OCI-LY3 (cell line): ENCODE data around the gene NLK.

Experiments used
- H2AFZ ChIP-seq: fragments of 200-600, 300-600 bp; shearing (Covaris generic); 2 replicates; pipeline ENCODE4 v1.6.0; 2014; ENCODE audit warnings: antibody characterized with exemption, low read depth, low read length
- H3K27ac ChIP-seq: fragments of 200-600, 300-600 bp; sonication (generic); 2 replicates; pipeline ENCODE4 v1.5.1; 2014; ENCODE audit warnings: mild to moderate bottlenecking, low read length, moderate library complexity, mixed read lengths
- H3K27me3 ChIP-seq: fragments of 200-600, 300-600 bp; sonication (generic); 2 replicates; pipeline ENCODE4 v1.6.1; 2014; ENCODE audit warnings: low read depth, low read length, mixed read lengths
- H3K36me3 ChIP-seq: fragments of 200-600, 300-600 bp; sonication (generic); replicated peaks from 2 replicates; pipeline ENCODE3; 2014; ENCODE audit warnings: low read depth, low read length, mixed read lengths
- H3K4me1 ChIP-seq: fragments of 300-600, 200-600 bp; sonication (generic); 2 replicates; pipeline ENCODE4 v1.6.1; 2014; ENCODE audit warnings: low read length, mixed read lengths
- H3K4me2 ChIP-seq: fragments of 200-600, 300-600 bp; sonication (generic); 2 replicates; pipeline ENCODE4 v1.6.1; 2014; ENCODE audit warnings: low read length, mixed read lengths
- H3K4me3 ChIP-seq: fragments of 300-600, 200-600 bp; sonication (generic); 2 replicates; pipeline ENCODE4 v1.5.1; 2014; ENCODE audit warnings: antibody characterized with exemption, mild to moderate bottlenecking, low read length, moderate library complexity
- H3K79me2 ChIP-seq: fragments of 300-600, 200-600 bp; shearing (Covaris generic); 2 replicates; pipeline ENCODE4 v1.6.1; 2014; ENCODE audit warnings: mild to moderate bottlenecking, low read length, mixed read lengths
- H3K9ac ChIP-seq: fragments of 300-600, 200-600 bp; shearing (Covaris generic); 2 replicates; pipeline ENCODE4 v1.6.0; 2014; ENCODE audit warnings: mild to moderate bottlenecking, low read length, moderate library complexity
- H3K9me3 ChIP-seq: fragments of 200-600, 300-600 bp; shearing (Covaris generic); 2 replicates; pipeline ENCODE4 v1.6.1; 2014; ENCODE audit warnings: low read length, mixed read lengths; ENCODE audit not compliant: insufficient read depth
- H4K20me1 ChIP-seq: fragments of 200-600, 300-600 bp; sonication (generic); 2 replicates; pipeline ENCODE4 v1.6.1; 2016; ENCODE audit warnings: low read length, mixed read lengths; ENCODE audit not compliant: insufficient read depth
- EZH2phosphoT487 ChIP-seq: fragments of 200-600 bp; shearing (Covaris generic); IDR thresholded peaks from 2 replicates; pipeline ENCODE4 v1.6.1; 2018; ENCODE audit warnings: antibody characterized with exemption, mixed run types, low read depth
- TF ChIP-seq, protein P1 (sequence below): fragments of 200-600, 300-600 bp; sonication (generic); IDR thresholded peaks from 2 replicates; pipeline ENCODE4 v1.5.1; 2014; ENCODE audit warnings: antibody characterized with exemption, low read length, low read depth

The NLK gene

DNA sequence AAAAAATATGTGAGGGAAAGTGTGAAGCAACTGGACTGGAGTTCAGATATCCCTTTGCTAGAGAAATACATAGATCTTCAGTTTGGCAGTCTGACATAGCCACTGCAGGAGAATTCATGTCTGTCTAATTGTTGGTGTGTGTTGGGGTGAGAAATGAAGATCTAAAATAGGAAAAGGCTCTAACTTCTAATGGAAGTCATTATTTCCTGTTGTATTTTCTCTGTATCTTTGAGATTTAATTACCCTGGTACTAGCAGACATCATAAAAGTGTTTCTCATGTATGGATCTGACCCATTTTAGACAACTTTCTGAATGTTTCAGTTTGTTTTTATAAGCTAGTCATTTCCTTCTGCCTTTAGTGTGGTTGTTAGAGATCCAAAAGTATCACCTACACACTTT lies 128.3 kb downstream of the NLK start:
- TF ChIP-seq, protein P1, sequence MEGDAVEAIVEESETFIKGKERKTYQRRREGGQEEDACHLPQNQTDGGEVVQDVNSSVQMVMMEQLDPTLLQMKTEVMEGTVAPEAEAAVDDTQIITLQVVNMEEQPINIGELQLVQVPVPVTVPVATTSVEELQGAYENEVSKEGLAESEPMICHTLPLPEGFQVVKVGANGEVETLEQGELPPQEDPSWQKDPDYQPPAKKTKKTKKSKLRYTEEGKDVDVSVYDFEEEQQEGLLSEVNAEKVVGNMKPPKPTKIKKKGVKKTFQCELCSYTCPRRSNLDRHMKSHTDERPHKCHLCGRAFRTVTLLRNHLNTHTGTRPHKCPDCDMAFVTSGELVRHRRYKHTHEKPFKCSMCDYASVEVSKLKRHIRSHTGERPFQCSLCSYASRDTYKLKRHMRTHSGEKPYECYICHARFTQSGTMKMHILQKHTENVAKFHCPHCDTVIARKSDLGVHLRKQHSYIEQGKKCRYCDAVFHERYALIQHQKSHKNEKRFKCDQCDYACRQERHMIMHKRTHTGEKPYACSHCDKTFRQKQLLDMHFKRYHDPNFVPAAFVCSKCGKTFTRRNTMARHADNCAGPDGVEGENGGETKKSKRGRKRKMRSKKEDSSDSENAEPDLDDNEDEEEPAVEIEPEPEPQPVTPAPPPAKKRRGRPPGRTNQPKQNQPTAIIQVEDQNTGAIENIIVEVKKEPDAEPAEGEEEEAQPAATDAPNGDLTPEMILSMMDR = no peak
- no peak for TF ChIP-seq EZH2phosphoT487
- Histone ChIP-seq H3K4me1 (no peaks in the 10 kb centered on the region), H3K9me3 (no peaks in the 10 kb centered on the region), H3K4me3 (no peak overlapping the region), H3K4me2 (no peak overlapping the region), H3K27me3 (no peaks in the 10 kb centered on the region), H3K9ac (no peak overlapping the region), H2AFZ (no peak overlapping the region), H4K20me1 (no peaks in the 10 kb centered on the region; the same call in 1 of the 2 replicates), H3K36me3 (peaks cover 6% of the 10 kb centered on the region), H3K27ac (no peak overlapping the region), H3K79me2 (no peaks in the 10 kb centered on the region)

DNA sequence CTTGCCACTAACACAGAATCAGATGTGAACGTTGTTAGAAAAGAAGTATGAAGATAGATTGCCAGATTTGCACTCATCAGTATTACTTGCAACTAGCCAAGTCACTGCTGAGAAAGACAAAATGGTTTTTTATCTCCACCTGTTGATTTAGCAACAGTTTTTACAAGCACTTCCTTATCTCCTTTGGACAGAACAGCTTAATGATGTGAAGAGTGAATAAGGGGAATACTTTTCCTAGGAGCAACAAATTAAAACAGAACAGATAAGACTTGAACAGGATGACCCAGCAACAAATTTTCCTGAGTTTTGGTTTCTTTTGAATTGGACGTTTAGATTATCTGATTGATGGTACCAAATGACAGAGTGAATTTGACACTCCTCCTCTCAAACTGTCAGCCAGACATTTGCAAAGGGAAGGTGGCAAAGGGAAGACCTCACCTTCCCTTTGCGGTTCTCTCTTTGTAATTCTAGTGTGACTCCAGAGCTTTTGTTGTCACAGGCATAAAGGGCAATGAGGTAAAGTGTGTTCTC lies 130.6 kb downstream of the NLK start:
- H3K4me2 ChIP-seq = no peak overlapping the region
- no peaks in the 10 kb centered on the region for H3K27me3 ChIP-seq
- H3K9ac ChIP-seq = no peak overlapping the region
- H3K4me3 ChIP-seq = no peak overlapping the region
- no peak overlapping the region for H2AFZ ChIP-seq
- TF ChIP-seq, protein P1 = no peak
- no peak for TF ChIP-seq EZH2phosphoT487
- H3K36me3 ChIP-seq = peaks cover 6% of the 10 kb centered on the region
- no peaks in the 10 kb centered on the region; the same call in 1 of the 2 replicates for H4K20me1 ChIP-seq
- H3K79me2 ChIP-seq = no peaks in the 10 kb centered on the region
- no peaks in the 10 kb centered on the region for H3K4me1 ChIP-seq
- H3K9me3 ChIP-seq = no peaks in the 10 kb centered on the region
- no peak overlapping the region for H3K27ac ChIP-seq

DNA sequence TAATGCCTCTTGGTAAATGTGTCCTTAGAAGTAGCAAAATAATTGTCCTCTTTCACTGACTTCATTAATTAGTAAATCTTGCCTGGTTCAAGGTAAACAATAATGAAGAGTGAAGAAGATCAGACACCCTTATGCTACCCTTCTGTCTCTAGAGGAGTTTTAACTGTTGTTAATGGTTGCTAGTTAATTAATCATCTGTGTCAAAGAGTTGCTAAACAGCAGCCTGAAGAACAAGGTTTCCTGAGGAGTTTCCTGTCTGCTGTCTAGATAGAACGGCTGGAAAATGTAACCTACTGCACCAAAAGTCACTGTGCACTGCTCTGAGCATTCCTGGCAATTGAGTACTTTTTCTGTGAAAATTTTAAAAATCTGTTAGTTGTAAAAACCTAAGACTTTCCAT lies 131.3 kb downstream of the NLK start:
- H3K36me3 ChIP-seq = peaks cover 2% of the 10 kb centered on the region
- no peak overlapping the region for H3K27ac ChIP-seq
- H3K4me1 ChIP-seq = no peaks in the 10 kb centered on the region
- no peaks in the 10 kb centered on the region for H3K79me2 ChIP-seq
- no peaks in the 10 kb centered on the region; the same call in 1 of the 2 replicates for H4K20me1 ChIP-seq
- no peak overlapping the region for H2AFZ ChIP-seq
- no peak overlapping the region for H3K4me2 ChIP-seq
- TF ChIP-seq, protein P1 = no peak
- TF ChIP-seq EZH2phosphoT487 = no peak
- no peak overlapping the region for H3K9ac ChIP-seq
- no peak overlapping the region for H3K4me3 ChIP-seq
- no peaks in the 10 kb centered on the region for H3K9me3 ChIP-seq
- no peaks in the 10 kb centered on the region for H3K27me3 ChIP-seq

DNA sequence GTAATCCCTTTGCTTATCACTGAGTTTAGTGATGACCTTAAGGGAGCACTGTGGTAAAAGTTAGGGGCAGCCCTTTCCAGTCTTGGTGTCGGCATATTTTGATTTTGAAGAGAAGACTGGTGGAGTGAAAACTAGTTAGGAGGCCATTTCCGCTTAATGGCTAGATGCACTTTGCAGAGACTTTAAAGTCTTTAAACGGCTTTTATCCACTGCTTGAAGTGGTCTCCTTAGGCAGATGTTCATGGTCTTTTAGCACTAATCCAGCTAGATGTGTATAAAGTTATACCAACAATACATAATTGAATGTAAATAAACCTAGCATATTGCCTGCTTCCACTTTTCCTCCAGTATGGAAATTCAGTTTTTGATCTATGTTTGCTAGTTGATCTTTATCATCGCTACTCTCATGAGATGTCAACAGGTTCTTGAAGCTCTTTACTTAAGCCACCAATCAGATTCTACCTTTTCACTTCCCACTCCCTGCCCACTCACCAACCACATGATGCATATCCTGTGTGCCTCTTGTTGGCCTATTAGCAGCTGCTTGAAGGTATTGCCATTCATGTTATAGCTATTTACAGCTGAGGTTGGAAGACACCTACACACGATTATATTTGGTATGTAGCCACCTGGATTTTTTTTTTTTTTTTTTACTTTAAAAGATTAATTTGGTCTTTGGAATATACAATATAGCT lies 132.0 kb downstream of the NLK start:
- no peaks in the 10 kb centered on the region for H3K79me2 ChIP-seq
- no peaks in the 10 kb centered on the region for H3K36me3 ChIP-seq
- H3K27me3 ChIP-seq = no peaks in the 10 kb centered on the region
- no peaks in the 10 kb centered on the region; the same call in 1 of the 2 replicates for H4K20me1 ChIP-seq
- H3K9me3 ChIP-seq = no peaks in the 10 kb centered on the region
- no peaks in the 10 kb centered on the region for H3K4me1 ChIP-seq
- no peak overlapping the region for H3K4me3 ChIP-seq
- H3K9ac ChIP-seq = no peak overlapping the region
- H2AFZ ChIP-seq = no peak overlapping the region
- no peak overlapping the region for H3K4me2 ChIP-seq
- H3K27ac ChIP-seq = no peak overlapping the region
- no peak for TF ChIP-seq EZH2phosphoT487
- TF ChIP-seq, protein P1 = no peak
